Bone marrow (tissue), 2 donors: ENCODE results near the gene TRMT44.
A peak's percentile ranks its signal among the peaks of the same experiment; 100 is the strongest.

ENCODE experiments used
- DNase-seq, 2 donors: peaks; one replicate each; lab custom pipeline; 2025; lab: John Stamatoyannopoulos, UW

TRMT44 gene

DNA sequence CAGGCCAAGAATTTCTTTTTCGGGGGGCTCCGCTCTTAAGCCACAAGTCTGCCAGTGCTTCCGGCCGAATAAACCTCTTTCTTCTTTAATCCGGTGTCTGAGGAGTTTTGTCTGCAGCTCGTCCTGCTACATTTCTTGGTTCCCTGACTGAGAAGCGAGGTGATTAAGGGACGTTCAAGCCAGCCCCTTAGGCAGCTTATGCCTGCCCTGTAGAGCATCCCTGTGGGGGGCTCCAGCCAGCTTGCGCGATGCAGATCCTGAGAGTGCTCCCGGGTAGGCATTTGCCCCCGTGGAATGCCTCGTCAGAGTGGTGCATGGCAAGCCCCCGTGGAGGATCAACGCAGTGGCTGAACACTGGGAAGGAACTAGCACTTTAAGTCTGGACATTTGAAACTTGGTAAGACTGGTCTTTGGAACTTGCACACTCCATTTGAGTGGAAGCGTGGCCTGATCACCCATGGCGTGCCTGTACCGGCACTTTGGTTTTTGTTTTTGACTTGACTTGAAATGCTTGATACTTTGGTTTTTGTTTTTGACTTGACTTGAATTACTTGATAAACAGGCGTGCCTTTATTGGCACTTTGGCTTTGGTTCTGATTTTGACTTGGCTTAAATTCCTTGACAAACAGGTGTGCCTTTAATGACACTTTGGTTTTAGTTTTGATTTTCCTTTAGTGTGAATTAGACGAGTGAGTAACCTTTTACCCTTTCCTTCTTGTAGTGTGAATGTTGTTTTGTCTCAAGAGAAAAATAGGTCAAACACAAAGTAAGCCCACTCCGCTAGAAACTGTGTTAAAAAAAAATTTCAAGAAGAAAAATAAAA is 6.1 kb upstream of the TRMT44 start:
- no peak for DNase-seq

DNA sequence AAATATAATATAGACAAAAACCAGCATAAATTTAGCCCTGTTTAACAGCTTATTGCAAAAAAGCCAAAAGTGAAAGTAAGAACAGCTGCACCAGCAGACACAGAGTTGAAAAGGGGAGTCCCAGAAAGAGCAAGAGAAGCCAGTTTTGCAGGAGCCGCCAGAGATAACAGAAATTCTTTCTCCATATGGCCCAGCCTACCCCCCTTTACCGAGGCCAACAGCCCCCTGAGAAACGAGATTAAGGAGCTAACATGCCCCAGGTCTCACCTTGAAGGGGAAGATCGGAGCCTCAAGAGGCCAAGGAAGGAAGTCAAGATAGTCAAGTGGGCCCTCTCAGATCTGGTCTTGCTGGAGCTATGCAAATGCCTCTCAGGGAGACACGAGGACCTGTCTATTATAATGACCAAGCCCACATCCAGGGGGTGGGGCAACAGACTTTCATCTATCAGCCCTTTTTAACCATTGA is 4.9 kb upstream of the TRMT44 start:
- no peak for DNase-seq

DNA sequence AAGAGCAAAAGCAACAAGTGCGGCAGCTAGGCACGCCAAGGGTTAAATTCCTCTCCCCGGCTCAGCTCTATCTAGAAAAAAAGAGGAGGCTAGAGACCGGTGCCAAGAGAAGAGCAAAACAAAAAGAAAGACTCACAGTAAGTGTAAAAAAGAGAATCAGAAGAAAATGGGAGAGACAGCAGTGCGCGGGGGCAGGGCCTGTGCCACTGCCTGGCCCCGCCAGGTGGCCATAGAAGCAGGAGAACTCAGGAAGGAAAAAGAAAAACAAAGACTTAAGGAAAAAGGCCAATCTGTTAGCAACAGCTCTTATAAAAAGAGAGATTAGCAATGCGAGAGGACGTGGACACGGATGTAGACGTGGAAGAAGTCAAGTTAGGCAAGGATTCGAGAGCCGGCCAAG is 3.3 kb upstream of the TRMT44 start:
- DNase-seq, result no peak

DNA sequence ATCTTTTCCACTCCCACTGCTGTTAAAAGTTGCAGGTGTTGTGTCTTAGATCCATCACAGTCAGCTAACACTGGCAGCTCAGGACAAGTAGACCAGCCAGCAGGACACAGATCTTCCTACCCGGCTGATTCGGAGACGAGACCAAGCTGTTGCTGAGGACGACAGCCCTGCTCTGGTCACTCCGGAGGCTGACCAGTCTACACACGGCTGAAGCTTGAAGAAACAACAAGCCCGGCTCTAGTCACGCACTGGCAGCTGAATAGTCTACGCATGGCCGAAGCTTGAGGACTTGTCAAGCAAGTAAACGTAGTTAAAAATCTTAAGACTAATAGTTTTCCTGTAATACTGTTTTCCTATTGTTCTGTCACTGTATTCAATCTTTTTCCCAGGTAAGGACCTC is 1.8 kb upstream of the TRMT44 start:
- DNase-seq, result no peak

DNA sequence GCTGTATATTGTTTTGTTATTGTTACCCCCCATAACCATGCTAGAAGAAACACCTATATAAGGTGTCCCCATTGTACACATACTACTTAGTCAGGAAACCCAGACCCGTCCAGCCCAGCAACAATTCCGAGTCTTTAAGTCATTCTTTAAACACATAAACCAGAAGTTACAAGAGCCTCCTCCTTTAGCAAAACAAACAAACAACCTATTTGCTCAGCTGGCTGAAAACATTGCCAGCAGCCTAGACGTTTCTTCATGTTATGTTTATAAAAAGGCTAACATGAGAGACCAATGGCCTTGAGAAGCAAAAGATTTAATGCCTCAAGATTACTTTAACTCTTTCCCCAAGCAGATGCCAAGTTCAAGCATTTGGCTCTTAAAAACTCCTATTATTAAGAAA is 1.4 kb upstream of the TRMT44 start:
- DNase-seq, result no peak

DNA sequence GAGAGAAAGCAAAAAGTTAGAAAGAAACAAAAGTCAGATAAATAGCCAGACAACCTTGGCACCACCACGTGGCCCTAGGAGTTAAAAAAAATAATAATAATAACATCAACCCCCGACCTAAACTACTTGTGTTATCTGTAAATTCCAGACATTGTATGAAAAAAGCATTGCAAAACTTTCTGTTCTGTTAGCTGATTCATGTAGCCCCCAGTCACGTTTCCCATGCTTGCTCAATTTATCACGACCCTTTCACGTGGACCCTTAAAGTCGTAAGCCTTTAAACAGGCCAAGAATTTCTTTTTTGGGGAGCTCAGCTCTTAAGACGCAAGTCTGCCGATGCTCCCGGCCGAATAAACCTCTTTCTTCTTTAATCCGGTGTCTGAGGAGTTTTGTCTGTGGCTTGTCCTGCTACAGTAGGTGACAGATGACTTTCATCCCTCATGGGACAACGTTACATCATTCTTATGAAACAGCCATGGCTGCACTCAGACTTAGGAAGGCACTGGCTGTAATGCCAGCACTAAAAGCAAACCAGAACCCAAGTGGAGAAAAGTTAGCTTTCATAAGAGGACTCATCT is 574 bp upstream of the TRMT44 start:
- DNase-seq, result peak in 1 of 2 donors; percentile 42

DNA sequence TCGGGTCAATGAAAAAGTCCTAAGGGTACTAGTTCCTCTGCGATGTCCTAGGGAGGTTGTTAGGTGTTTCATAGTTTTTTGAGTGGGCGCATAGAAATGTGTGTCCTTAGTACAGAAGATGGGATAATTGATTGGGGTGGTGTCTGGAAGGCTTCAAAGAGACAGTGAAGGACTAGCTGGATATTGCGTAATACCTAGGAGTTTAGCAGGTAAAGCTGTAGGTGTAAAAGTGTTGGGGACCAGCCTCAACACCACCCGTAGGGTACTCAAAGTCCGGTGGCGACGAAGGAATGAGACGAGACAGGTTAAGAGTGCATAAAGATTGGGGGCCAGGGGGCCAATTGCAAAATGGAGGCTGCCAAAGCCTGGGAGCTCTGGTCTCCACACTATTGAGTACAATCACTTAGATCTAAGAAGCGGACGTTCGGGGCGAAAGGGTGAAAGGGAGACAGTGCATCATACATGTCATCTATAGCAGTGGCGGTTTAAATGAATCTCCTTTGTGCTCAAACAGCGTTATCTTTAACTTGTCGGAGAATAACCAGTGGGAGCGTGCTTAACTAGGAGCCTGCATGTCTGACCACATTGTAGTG is 1.0 kb downstream of the TRMT44 start:
- no peak for DNase-seq

DNA sequence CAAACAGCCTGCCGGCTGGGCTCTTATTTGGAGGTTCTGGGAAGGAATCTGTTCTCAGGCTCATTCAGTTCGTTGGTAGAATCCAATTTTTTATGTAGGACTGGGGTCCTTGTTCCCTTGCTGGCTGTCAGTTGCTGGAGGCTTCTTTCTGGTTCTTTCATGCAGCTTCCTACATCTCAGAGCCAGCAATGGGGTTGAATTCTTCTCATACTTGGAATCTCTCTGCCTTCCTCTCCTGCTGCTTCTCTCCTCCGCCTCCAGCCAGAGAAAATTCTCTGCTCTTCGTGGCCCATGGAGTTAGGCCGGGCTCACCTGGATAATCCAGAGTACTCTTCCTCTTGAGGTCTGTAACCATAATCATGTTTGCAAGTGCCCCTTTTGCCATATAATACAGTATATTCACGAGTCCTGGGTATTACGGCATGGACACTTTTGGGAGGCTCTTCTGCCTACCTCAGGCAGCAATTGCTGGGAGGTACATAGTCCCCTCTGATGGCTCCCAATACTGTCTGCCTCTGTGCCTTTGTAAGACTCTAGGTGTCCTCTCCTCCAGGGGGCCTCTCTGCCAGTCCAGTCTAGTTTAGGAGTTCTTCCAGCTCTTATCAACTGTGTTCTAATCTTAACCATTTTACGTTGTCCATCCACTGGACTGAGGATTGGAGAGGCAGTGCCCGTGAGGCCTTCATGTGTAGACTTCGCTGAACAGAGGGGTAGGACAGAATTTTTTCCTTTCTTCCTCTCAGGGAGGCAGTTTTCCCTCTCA is 2.2 kb downstream of the TRMT44 start:
- no peak for DNase-seq

DNA sequence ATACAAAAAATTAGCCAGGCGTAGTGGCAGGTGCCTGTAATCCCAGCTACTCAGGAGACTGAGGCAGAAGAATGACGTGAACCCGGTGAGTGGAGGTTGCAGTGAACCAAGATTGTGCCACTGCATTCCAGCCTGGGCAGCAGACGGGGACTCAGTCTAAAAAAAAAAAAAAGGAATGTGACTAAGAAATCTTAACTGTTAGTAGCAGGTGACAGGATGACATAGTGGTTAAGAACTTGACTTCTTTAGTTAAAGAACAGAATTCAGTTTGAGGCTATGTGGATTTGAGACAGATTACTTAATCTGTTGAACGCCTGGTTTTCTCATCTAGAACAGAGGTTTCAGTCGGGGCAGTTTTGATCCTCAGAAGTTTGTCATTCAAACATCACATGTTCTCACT is 3.2 kb downstream of the TRMT44 start:
- DNase-seq, result no peak

DNA sequence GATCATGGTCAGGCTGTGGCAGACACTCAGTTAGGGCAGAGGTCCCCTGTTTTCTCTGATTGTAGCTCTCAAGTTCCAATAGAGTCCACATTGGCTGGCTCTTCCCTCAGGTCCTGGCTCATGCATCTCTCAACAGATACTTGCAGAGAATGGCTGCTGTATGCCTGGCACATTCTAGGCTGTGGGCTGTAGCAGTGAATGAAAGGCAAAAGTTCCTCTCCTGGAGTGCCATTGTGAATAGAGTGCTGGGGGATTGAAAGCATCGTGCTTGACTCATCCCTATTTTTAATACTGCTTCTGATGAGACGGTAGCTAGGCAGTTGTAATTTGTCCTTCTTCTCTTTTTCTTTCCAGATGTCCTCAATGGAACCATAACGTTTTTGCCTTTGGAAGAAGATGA is 5.5 kb downstream of the TRMT44 start:
- DNase-seq, result no peak

DNA sequence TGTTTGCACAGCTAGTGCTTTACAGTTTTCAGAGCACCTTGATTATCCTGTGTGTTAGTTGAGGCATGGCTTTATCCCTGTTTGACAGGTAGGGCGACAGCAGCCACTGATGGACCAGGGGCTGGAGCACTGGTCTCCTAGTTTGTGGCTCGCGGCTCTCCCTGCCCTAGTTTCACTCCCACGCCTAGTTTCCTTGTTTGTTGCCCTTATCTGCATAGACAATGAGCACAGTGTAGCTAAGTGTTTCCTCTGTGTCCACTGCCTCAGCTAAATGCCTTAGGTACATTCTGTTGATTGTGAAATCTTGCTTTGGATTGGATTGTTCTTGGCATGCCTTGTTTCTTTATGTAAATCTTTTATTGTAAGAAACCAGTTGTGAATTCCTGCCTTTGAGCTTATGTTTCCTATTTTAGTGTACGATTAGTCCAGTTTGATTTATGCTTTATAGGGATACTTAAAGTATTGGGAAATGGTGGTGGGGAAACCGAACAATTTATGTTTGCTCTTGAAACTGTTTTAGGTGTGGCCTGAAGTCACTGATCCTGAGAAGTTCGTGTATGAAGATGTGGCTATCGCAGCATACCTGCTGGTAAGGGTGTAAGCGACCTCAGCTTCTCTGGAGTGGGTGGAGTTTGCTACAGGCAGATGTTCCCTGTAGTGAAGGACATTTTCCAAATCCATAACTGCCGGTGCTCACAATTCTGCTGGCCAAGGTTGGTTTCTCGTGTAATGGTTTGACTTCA is 11.0 kb downstream of the TRMT44 start:
- DNase-seq, result no peak

DNA sequence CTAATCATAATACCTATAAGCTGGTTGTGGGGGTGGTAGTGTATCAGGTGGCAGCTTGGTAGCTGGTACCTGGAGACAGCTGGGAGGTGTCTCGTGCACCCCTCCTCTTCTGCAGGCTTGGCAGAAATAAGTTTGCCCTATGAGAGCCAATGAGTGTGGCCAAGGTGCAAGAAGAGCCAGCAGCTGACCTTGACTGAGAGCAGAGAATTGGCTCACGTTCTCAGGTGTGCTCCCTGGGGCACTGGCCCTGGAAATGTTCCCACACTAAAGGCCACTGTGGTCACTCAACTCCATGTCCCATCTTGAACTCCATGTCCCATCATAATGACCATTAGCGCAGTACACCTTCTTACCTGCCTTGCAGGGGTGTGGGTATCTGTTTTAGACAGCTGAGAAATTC is 13.4 kb downstream of the TRMT44 start:
- no peak for DNase-seq

DNA sequence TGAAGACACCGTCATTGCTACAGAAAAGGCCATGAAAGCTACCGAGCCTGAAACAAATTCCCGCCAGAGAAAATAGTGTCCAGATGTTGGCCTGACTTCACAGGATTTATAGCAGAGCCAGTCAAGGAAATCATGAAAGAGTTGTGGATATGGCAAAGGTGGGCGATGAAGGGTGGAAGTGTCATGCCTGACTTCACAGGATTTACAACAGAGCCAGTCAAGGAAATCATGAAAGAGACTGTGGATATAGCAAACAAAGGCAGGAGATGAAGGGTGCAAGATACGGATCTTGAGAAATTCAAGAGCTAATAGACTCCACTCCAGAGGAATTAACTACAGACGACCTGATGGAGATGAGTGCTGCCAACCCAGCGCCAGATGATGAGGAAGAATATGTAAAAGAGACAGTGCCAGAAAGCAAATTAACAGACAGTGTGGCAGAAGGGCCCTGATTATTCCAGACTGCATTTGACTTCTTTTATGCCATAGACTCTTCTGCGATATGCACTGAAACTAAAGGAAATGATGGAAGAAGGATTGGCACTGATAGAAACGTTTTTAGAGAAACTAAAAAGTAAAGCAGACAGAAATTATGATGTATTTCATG is 17.2 kb downstream of the TRMT44 start:
- DNase-seq, result no peak

DNA sequence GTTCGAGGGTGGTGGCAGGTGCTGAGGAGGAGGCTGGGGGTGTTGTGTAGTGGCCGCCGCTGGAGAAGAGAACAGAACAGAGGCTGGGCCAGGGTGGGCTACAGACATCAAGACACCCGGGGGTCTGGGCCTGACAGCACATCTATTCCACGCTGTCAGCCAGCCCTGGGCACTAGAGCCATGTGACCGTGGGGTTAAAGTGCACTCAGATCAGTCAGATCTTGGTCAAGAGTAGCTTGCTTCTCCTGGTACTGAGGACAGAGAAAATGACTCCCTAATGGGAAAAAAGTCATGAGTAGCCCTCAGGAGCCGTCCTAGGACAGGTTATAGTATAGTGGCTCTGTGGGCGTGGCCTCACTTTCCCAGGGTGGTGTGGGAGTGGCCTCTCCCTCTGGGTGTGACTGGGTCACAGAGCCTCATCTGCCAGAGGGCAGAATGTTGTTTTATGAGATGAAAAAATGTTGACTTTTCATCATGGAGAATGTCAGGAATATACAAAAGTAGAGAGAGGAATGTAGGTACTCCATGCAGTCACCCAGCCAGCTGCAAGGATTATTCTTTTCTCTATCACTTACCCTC is 19.4 kb downstream of the TRMT44 start:
- no peak for DNase-seq

DNA sequence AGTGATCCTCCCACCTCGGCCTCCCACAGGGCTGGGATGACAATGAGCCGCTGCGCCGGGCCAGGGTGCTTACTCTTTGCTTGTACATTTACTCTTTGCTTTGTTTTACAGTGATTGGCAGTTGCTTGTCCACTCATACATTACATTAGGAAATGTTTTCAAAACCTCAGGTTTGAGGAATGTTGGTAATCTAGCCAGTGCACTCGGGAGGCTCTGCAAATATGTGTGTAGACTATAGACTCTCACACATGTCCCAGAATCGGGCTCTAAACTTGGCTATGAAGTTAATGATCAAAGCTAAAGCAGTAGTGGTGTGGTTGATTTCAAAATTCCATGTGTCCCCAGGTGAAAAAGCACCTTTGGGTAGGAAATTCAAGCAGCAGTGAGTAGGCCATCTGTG is 20.5 kb downstream of the TRMT44 start:
- DNase-seq, result no peak

DNA sequence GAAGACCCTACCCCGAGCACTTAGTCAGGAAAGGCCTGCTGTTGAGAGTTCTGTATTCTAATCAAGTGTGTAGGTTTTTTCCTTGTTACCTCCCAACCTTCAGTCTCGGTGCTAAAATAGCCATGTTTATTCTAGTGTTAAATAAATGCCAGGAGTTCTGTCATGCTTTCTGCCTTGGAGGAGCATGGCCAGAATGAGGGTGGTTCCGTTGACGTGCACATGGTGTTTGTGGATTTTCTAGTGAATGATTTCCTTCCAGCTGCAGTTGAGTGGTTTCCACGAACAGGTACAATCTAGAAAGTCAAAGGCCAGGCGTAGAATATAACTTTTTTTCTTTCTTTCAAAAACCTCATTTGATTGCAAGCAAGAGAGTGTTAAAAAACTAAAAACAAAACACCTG is 21.0 kb downstream of the TRMT44 start:
- DNase-seq, result no peak

DNA sequence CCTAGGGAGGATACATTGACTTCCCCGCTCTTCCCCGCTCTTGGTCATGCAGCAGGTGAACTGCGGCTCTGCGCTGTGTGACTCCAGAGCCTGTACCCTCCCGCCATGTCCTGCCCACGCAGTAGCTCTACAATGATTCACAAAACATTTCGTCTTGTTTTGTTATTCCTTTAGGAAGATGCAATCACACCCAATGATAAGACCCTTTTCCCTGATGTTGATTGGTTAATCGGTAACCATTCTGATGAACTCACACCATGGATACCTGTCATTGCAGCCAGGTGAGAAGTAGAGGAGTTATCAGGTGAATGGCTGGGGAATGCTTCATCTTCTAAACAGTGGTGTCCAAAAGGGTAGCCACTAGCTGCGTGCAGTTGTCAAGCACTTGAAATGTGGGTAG is 23.2 kb downstream of the TRMT44 start:
- no peak for DNase-seq

DNA sequence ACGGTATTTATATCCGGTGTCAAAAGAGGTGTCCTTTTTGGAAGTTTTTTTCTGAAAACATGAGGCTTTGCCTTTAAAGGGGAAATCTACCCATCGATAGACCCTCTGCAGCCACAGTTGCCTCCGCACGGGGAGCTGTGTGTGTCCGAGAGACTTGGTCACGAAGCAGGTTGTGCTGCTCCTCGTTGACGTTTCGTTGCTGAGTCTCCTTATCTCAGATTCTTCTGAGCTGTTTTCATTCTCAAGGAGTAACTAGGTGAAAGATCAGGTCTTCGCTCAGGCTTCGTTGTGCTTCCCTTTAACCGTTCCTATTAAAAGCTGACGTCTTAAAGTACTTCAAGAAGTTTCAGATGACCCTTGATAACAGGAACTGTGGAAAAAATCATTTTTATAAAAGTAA is 23.8 kb downstream of the TRMT44 start:
- no peak for DNase-seq

DNA sequence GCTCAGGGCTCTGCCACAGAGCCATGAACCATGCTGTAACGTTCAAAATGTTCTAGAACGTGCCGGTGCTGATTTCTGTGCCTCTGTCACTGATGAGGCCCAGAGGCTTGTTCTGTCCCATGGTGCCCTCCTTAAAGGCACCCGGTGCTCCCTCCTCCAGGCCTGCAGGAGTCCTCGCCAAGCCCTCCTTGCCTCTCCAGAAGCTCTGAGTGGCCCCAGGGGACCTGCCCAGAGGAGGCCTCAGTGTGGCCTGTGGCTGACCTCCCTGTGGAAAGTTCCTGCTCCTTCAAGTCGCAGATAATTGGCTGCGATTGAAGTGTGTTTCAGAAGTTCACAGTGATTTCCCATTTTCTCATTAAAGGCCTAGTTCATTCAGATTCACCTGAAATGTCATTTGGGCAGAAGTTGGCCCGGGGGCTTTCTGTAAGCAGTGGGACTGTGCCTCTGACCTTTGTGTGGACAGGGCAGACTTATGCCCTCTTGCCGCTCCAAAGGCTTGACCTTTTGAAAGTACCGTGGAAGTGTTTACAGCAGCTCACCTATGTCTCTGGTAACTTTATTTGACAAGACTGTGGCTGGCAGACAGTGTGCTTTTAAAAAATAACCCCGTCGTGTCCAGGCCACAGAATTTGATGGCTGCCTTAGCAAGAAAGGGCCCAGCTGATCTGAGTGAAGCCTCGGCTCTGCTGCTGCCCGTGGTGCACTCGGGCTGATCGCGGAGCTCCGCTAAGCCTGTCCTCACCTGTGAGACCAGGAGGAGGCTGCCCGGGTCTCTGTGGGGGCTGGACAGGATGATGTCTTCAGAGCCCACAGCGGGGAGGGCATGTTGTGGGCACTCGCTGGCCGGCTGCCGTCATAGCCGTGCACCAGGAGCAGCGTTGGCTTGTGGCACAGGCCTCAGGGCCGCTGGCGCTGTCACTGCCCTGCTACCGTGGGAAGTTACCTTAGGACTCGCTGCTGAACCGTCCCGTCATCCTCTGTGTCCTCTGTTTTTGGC is 25.3 kb downstream of the TRMT44 start:
- no peak for DNase-seq

DNA sequence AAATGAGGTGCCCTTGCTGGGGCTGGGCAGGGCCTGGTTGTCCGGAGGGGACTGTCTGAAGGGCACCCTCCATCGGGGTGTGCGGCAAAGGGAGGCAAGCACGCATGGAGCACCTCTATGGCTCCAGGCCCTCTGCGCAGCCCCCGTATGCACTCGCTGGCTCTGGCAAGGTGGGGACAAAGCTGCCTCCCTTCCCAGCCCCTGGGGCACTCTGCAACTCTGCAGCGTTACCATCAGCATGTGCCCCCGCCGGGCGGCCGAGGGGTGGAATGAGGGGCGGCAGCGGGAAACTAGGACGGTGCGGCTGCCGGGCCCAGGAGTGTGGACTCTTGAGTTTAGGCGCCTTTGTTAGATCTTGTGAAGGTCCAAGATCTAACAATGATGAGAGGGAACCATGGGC is 26.4 kb downstream of the TRMT44 start:
- DNase-seq, result no peak
